SJCRH30 (cell line): Measurements from ENCODE around the gene KLHDC8A. TPM values are rescaled to one million over a fixed set of nuclear protein-coding genes. Genes with fewer than 3 reads are reported as not detected.
"Not testable (repeated sequence)": the region's sequence is repeated elsewhere in the genome, so short reads cannot be mapped to it uniquely, and the experiment has no call there.

Source experiments
- DNase-seq, 2 experiments: peaks; one replicate each; pipeline ENCODE4 v3.0.0-alpha.2; 2015 to 2020
- H3K27ac ChIP-seq: fragments of 250-450 bp; sonication (Bioruptor Pico); 2 replicates; pipeline ENCODE4 v1.5.1; 2020; ENCODE audit warnings: mild to moderate bottlenecking, moderate library complexity
- H3K27me3 ChIP-seq: fragments of 250-450 bp; sonication (Bioruptor Pico); 2 replicates; pipeline ENCODE4 v1.5.1; 2020; ENCODE audit warnings: mild to moderate bottlenecking, moderate library complexity
- H3K36me3 ChIP-seq: fragments of 250-450 bp; sonication (Bioruptor Pico); 2 replicates; pipeline ENCODE4 v1.5.1; 2020; ENCODE audit warnings: mild to moderate bottlenecking, moderate library complexity
- H3K4me1 ChIP-seq: fragments of 250-450 bp; sonication (Bioruptor Pico); 2 replicates; pipeline ENCODE4 v1.5.1; 2020; ENCODE audit warnings: mild to moderate bottlenecking, moderate library complexity
- H3K4me3 ChIP-seq: fragments of 250-450 bp; sonication (Bioruptor Pico); 2 replicates; pipeline ENCODE4 v1.5.1; 2020; ENCODE audit warnings: mild to moderate bottlenecking, moderate library complexity
- H3K9me3 ChIP-seq: fragments of 250-450 bp; sonication (Bioruptor Pico); replicated peaks from 2 replicates; pipeline ENCODE4 v1.5.1; 2020; ENCODE audit warnings: mild to moderate bottlenecking, moderate library complexity
- total RNA-seq: library from RNA; depleted of rRNA; stranded (reverse); fragments of >200 nt; shearing (Covaris generic); gene quantifications from 2 replicates; pipeline ENCODE4 v1.2.3, GENCODE V29; 2014

KLHDC8A gene
- total RNA-seq, 1 experiment from 2014 or later = not detected

DNA sequence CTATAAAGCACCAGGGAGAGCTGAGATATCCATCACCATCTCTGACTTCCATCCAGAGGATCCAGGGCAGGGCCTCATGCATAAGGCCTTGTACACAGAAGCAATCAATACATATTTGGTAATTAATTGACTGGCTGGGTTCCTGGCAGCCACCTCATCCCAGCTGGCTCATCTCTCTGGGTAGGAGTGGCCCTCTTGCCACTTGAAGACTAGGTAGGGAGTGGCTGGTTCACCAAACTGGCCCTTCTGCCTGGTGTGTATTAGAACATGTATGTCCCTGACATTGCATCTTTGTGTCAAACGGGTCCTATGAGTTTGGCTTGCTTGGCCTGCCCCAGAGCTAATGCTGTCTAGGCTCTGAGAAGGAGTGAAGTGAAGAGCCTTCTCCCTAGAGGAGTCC lies 47.0 kb downstream of the KLHDC8A start:
- Histone ChIP-seq H3K36me3 (peaks cover 14% of the 10 kb centered on the region; the same call in 1 of the 2 replicates), H3K4me1 (peaks cover 13% of the 10 kb centered on the region), H3K9me3 (no peaks in the 10 kb centered on the region), H3K27ac (no peak overlapping the region), H3K4me3 (no peak overlapping the region), H3K27me3 (no peaks in the 10 kb centered on the region)
- DNase-seq = no peak

DNA sequence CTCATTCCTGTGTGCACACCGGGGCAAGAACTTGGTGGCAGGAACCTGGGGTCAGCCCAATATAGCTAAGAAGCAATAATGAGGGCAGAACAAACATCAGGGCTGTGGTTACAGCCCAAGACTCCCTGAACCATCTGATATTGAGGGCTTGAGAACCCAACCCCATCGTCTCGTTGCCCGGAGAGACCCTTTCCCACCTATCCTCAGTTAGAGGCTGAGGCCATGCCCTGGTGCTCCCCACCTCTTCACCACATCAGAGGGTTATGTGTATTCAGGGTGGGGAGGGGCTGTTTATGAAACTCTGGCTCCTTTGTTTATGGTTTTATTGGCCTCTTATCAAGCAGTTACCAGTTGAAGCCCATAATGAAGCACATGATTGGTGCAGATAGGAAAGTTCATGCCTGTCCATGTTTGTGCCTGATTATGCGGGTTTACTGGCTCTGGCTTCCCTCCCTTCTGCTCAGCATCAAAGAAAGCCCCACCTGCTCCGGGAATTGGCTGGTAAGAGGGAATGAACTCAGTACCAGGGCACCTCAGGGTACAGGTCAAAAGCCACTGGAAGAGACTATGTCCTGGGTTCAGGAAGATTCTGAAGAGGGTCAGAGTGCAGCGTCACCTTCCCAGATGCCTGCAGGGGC lies 49.7 kb downstream of the KLHDC8A start:
- no peaks in the 10 kb centered on the region for H3K27me3 ChIP-seq
- DNase-seq = no peak
- no peak overlapping the region for H3K4me3 ChIP-seq
- H3K36me3 ChIP-seq = peaks cover 20% of the 10 kb centered on the region
- peaks cover 5% of the 10 kb centered on the region; the same call in 1 of the 2 replicates for H3K4me1 ChIP-seq
- no peak overlapping the region for H3K27ac ChIP-seq
- no peaks in the 10 kb centered on the region for H3K9me3 ChIP-seq

DNA sequence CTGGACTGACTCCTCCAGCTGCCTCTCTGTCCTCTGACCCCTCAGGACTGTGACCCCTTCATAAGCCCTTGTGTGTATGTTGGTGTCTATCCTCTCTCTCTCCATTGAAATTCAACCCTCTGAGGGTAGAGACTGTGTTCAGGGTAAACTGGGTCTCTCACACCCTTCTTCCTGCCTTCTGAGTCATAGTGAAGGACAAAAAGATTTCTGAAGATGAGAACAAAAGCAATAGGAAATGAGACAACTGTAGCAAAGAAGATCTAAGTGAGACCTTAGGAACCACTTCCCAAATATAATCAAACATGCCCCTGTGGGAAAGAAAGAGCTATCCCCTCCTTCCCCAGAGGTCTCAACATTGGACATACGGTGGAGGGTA lies 52.0 kb downstream of the KLHDC8A start:
- H3K4me1 ChIP-seq = peaks cover 23% of the 10 kb centered on the region
- H3K27me3 ChIP-seq = no peaks in the 10 kb centered on the region
- peaks cover 20% of the 10 kb centered on the region for H3K36me3 ChIP-seq
- no peak for DNase-seq
- no peaks in the 10 kb centered on the region for H3K9me3 ChIP-seq
- no peak overlapping the region for H3K27ac ChIP-seq
- H3K4me3 ChIP-seq = no peak overlapping the region

DNA sequence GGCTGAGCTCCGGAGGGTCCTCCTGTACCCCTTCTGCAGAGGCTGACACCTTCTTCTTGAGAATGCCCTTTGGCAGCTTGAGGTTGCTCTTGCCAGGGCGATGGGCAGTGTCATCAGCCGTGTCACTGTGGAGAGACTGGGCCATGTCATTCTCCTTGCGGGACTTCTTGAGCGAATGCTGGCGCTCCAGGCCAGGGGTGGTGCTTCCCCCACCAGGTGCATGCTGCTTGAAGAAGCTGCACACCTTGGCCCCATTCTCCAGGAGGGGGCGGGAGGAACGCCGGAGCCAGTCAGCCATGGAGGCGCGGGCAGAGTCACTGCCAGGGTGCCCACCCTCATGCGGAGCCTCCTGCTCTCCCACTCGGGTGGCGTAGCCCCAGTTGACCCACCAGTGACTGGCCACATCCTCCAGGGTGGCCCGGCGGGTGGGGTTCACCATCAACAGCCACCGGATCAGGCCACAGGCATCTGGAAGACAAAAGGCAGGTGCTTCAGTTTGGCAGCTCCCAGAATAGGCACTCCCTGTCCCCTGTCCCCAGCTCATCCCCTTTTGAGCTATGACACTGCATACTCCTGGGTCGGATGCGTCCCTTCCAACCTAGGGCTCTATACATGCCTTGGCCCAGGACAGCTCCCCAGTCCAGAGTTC lies 52.6 kb downstream of the KLHDC8A start:
- no peak for DNase-seq

DNA sequence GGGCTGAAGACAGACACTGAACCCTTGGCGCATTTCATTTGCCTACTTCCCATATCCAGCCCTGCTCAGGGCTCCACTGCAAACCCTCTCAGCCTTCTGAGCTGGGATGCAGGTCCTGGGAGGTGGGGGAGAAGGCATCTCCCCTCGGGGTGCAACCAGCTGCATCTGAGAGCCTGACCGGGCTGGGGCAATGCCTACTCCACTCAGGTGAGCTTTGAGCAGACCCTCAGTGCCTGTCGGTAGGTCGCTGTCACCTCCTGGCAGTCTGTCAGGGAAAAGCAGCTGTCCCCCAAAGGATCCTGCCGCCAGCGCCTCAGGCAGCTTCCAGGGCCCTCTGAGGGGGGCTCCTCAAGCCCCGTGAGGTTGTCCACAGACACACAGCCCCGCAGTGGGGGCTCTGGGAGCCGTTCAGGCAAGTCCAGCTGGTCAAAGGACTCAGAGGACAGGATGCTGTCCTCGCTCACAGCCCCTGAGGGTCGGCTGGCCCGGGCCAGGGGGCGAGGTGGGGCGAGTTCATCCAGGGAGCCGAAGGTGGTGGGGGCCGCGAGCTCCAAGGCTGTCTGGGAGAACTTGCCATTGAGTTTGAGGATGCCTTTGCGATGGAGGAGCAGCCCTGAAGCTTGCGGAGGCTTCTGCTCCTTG lies 53.4 kb downstream of the KLHDC8A start:
- H3K36me3 ChIP-seq = peaks cover 19% of the 10 kb centered on the region
- DNase-seq = no peak
- peaks cover 31% of the 10 kb centered on the region for H3K4me1 ChIP-seq
- no peak overlapping the region for H3K27ac ChIP-seq
- no peak overlapping the region for H3K4me3 ChIP-seq
- no peaks in the 10 kb centered on the region for H3K27me3 ChIP-seq
- H3K9me3 ChIP-seq = no peaks in the 10 kb centered on the region

More for the DNA sequence above, 52.6 kb downstream of the KLHDC8A start:
- Histone ChIP-seq H3K4me3 (no peak overlapping the region), H3K27me3 (no peaks in the 10 kb centered on the region), H3K36me3 (peaks cover 20% of the 10 kb centered on the region), H3K9me3 (no peaks in the 10 kb centered on the region), H3K27ac (no peak overlapping the region), H3K4me1 (peaks cover 23% of the 10 kb centered on the region)

DNA sequence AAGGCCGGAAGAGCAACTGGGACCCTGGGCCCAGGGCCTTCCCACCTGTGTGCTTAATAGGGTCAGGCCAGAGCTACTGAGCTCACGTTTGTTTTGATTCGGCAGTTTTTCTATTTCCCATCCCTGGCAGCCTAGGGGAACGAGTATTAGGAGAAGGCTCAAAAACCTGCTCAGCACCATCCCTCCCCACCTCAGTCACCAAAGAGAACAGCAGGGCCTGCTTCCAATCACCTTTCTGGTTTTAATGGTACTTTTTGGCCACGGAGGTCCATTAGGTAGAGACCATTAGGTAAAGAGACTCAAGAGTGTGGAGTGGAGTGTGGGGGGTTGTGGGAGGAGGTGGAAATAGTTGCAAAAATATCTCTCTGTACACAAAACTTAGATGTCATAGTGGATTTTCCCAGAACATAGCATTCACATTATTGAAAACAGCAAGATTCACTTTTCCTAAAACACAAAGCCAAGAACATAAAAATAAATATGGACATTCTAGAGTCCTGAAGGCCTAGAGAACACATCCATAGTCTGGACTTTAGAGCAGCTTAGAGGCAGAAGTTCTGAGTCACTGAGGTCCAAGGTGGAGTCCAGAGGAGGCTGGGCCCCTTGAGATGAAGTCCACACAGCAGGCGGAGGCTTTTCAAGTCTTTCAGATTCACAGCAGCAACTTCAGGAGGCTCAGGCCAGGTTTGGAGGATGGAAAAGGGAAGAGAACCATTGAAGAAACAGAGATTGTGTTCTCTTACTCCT lies 54.7 kb downstream of the KLHDC8A start:
- Histone ChIP-seq H3K4me1 (peaks cover 44% of the 10 kb centered on the region), H3K4me3 (no peak overlapping the region), H3K9me3 (no peaks in the 10 kb centered on the region), H3K27me3 (no peaks in the 10 kb centered on the region), H3K27ac (peak overlapping the region; percentile 66), H3K36me3 (peaks cover 10% of the 10 kb centered on the region)
- no peak for DNase-seq

DNA sequence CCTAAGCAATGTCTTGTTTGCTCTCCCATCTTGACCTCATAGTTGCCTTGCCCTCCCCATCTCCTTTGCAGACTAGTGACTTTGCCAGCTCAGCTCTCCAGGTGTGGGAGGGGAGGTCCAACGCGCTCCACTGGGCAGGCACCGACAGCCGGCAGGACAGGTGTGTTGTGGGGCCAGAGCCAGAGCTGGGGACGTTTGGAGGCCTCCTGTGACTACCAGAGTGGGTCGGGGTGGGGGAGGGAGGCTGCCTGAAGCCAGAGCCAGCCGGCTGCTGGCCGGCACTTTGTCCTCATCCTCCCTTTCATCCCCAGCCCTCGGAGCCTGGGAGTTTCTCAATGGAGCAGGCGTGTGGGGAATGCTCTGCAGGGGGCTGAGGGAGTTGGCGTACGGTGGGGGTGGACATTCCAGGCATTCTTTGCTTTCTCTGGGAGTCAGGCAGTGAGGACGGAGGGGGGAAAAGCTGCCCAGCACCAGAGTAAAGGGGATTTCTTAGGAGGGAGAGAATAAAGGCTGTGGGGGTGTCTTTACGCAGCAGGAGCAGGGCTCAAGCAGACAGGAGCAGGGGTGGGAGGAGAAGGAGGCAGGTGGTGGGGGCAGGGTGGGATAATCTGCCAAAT lies 55.4 kb downstream of the KLHDC8A start:
- peak overlapping the region; percentile 66 for H3K27ac ChIP-seq
- H3K36me3 ChIP-seq = peaks cover 10% of the 10 kb centered on the region
- no peaks in the 10 kb centered on the region for H3K27me3 ChIP-seq
- no peaks in the 10 kb centered on the region for H3K9me3 ChIP-seq
- DNase-seq = peak; percentile 86 to 92
- peaks cover 46% of the 10 kb centered on the region for H3K4me1 ChIP-seq
- H3K4me3 ChIP-seq = peak overlapping the region; percentile 7

DNA sequence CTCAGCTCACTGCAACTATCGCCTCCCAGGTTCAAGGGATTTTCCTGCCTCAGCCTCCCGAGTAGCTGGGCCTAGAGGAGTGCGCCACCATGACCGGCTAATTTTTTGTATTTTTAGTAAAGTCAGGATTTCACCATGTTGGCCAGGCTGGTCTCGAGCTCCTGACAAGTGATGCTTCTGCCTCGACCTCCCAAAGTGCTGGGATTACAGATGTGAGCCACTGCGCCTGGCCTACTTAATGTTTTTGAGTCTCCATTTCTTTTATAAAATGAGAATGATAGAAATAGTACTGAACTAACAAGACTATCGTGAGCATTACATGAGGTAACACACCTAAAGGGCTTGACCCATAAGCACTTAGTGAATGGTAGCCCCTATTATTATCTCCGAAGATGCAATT lies 56.6 kb downstream of the KLHDC8A start:
- H3K4me3 ChIP-seq = no peak overlapping the region
- no peaks in the 10 kb centered on the region for H3K9me3 ChIP-seq
- H3K4me1 ChIP-seq = peaks cover 48% of the 10 kb centered on the region
- peaks cover 10% of the 10 kb centered on the region for H3K36me3 ChIP-seq
- no peak for DNase-seq
- H3K27ac ChIP-seq = no peak overlapping the region; the same call in 1 of the 2 replicates
- no peaks in the 10 kb centered on the region for H3K27me3 ChIP-seq

DNA sequence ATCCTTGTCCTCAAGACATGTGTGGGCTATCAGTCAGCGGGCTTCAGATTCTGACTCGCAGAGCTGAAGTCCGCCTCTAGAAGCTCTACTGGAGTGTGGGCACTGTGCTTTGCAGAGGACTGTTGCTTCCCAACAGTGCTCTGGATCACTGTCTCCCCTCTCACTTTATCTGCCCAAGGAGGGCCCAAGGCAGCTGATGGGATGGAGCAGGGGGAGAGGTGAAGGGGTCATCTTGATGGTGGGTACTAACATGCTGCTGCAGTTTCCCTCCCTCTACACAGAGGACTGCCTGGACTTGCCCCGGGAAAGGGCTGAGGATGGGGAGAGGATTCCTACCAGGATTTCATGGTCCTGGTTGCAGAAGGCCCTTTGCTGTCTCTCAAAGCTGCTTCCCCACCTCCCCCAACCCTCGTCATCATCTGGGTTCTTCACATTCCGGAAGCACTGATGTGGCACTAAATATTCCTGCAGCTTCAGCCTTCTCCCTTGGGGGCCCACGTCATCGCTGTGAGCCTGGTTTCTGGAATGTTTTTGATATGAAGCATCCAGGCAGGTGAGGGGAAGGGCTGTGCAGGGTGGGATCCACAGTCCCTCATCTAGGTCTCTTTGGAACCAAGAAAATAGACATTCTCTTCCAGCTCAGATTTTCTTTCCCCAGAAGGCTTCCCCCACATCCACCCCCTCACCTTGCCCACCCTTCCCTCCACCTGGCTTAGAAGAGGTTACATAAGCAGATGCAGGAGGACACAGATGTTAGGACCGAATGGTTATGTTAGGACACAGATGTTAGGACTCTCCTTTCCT lies 58.3 kb downstream of the KLHDC8A start:
- peak; percentile 89 to 93 for DNase-seq
- no peak overlapping the region for H3K4me3 ChIP-seq
- no peaks in the 10 kb centered on the region for H3K27me3 ChIP-seq
- peak overlapping the region; percentile 65 for H3K27ac ChIP-seq
- H3K9me3 ChIP-seq = no peaks in the 10 kb centered on the region
- H3K36me3 ChIP-seq = peaks cover under 1% of the 10 kb centered on the region; the same call in 1 of the 2 replicates
- H3K4me1 ChIP-seq = peaks cover 65% of the 10 kb centered on the region

DNA sequence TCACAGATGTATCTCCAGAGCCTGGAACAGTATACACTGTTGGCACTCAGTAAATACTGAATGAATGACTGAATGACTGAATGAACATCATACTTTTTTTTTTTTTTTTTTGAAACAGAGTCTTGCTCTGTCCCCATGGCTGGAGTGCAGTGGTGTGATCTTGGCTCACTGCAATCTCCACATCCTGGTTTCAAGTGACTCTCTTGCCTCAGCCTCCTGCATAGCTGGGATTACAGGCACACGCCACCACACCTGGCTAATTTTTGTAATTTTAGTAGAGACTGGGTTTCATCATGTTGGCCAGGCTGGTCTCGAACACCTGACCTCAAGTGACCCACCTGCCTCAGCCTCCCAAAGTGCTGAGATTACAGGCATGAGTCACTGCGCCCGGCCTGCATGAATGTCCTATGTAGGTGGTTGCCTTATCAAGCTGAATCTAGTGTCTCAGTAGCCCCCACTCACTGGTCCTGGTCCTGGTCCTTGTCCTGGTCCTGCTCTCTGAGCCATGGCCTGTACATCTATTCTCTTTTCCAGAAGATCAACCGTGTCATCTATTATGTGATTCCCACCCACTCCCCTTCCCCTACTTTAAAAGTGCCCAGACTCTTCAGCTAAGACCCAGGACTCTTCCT lies 59.1 kb downstream of the KLHDC8A start:
- not testable (repeated sequence) for H3K9me3 ChIP-seq, H3K4me3 ChIP-seq, H3K36me3 ChIP-seq, H3K27me3 ChIP-seq, DNase-seq
- Histone ChIP-seq H3K27ac (peak overlapping the region; percentile 65), H3K4me1 (peaks cover 68% of the 10 kb centered on the region)

DNA sequence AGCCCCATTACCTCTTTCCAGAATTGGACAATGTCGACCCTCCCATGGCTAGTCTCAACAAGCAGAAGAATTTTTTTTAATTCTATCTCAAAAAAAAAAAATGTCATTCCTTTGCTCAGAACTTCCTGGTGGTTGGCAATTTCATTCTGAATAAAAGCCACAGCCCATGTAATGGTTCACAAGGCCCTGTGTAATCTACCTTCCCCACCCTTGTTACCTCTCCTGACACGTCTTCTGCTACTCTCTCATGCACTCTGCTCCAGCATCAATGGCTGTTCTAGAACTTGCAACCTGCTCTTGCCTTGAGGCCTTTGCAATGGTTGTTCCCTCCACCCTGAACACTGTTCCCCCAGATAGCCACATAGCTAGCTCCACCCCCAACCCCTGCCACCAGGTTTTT lies 60.6 kb downstream of the KLHDC8A start:
- Histone ChIP-seq H3K4me3 (no peak overlapping the region), H3K27me3 (no peaks in the 10 kb centered on the region), H3K36me3 (no peaks in the 10 kb centered on the region), H3K27ac (no peak overlapping the region), H3K9me3 (no peaks in the 10 kb centered on the region), H3K4me1 (peaks cover 57% of the 10 kb centered on the region)
- no peak for DNase-seq

DNA sequence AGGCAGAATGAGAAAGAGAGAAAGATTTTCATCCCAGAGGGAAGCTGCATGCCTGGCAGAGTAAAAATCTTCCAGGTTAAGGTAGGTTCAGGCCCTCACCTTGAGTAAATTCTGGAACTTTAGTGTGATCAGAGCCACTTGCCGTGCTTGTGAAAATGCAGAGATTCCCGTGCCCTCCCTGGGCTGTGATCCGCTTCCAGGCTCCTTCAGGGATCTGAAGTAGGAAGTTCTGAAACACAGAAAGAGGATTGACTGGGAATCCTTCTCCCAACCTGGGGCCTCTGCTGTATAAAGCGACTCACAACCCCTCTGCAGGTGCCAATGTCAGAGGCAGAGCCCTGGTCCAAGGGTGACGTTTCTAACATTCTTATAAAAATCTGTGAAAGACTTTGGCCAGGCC lies 61.8 kb downstream of the KLHDC8A start:
- Histone ChIP-seq H3K27ac (peak overlapping the region; percentile 59), H3K36me3 (no peaks in the 10 kb centered on the region), H3K4me3 (no peak overlapping the region), H3K4me1 (peaks cover 47% of the 10 kb centered on the region), H3K9me3 (no peaks in the 10 kb centered on the region), H3K27me3 (no peaks in the 10 kb centered on the region)
- no peak for DNase-seq

DNA sequence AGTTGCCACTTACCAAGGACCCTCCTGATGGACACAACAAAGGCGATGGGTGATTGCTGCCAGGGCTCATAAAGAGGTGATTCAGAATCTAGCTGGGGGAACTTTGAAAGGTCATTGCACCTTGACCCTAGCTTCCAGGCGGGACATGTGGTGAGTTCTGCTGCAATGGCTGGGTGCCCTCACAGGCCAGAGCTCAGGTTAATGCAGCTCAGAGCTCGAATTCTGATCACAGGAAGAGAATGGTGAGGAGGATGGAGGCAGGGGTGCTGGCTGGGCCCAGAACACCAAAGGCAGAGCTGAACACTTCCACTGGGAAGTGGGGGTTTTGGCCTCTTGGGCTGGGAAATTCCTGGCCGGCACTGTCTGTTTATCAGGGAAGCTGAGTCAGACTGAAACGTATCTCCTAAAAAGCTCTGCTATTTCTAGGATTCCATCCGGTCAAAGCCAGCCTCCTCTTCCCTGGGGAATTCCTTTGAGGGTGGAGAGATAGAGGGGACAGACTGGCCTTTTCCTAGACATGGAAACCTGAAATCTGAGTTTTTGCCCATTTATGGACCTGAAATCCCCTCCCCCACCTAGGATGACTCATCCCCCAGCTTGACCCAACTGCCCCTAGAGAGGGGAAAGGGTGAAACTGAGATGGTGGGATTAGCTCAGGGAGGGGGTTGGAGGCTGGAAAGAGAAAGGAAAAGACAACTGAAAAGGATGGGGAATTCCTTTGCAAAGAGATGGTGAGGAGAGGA lies 62.4 kb downstream of the KLHDC8A start:
- H3K4me3 ChIP-seq = no peak overlapping the region
- H3K36me3 ChIP-seq = no peaks in the 10 kb centered on the region
- peak overlapping the region; percentile 59 for H3K27ac ChIP-seq
- no peaks in the 10 kb centered on the region for H3K9me3 ChIP-seq
- H3K4me1 ChIP-seq = peaks cover 45% of the 10 kb centered on the region
- peak; percentile 89 to 92 for DNase-seq
- H3K27me3 ChIP-seq = no peaks in the 10 kb centered on the region
